SK-N-MC (cell line): ENCODE results near the gene FXYD7.

ENCODE experiments used
- EZH2 ChIP-seq: fragments of 200-600 bp; sonication (generic); IDR thresholded peaks from one replicate; pipeline ENCODE4 v1.6.1; 2017; ENCODE audit warnings: antibody characterized with exemption
- POLR2AphosphoS5 ChIP-seq: IDR thresholded peaks from 2 replicates; pipeline ENCODE4 v1.6.1; 2012; ENCODE audit warnings: mild to moderate bottlenecking, low read depth, low read length, borderline replicate concordance

DNA sequence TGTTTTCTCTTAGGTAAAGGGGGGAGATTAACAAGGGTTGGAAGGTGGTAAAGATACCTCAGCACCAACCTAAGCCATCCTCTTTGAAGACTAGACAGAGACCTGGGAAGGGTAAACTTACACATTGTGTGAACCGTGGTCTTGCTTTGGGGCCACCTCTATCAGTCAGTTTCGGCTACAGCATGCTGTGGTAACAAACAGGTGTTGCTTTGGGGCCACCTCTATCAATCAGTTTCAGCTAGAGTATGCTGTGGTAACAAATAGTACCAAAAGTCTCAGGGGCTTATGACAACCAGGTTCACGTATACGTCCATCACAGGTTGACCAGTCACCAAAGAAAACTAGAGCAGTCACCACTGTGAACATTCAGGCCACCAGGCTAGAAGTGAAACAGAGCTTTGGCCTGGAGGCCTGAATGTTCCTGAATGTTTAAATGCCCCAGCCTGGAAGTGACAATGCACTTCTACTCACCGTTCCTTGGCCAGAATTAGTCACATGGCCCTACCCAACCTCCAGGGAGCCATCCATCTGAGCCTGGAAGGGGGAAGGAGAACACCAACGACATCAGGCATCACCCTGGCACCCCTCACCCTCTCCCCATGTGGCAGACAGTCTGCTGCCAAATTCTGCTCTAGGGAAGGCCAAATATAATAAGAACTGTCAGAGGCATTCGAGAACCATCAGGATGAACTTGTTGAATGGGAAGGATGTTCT, 3.8 kb downstream of the FXYD7 start:
- TF ChIP-seq EZH2, result no peak
- TF ChIP-seq POLR2AphosphoS5, result no peak
